ENCODE measurements around the gene RRAS2.
A peak's percentile ranks its signal among the peaks of the same experiment; 100 is the strongest.
"Not testable (repeated sequence)": the region's sequence is repeated elsewhere in the genome, so short reads cannot be mapped to it uniquely, and the experiment has no call there.

RRAS2 gene

GRCh38 chr11:14358729-14359439 is at the start of gene RRAS2:
TSS of gene RRAS2 (minus strand) at chr11:14359183. CDS start at chr11:14358870, 313 bp downstream.
- peak; percentile 81 for DNase-seq

GRCh38 chr11:14408612-14409011 is 49.6 kb upstream of the RRAS2 start:
- DNase-seq: no peak

- not testable (repeated sequence) for DNase-seq
These were observed 47.1 kb upstream of the RRAS2 start for GRCh38 chr11:14406116-14406515.

- DNase-seq: not testable (repeated sequence)
These were observed 44.5 kb upstream of the RRAS2 start for GRCh38 chr11:14403528-14403927.

- DNase-seq: no peak
These were observed 40.1 kb upstream of the RRAS2 start for GRCh38 chr11:14399087-14399486.

GRCh38 chr11:14396273-14396672 is 37.3 kb upstream of the RRAS2 start:
- no peak for DNase-seq

- DNase-seq: no peak
These were observed 34.9 kb upstream of the RRAS2 start for GRCh38 chr11:14393889-14394288.

GRCh38 chr11:14393129-14393528 is 34.1 kb upstream of the RRAS2 start:
- DNase-seq: no peak

GRCh38 chr11:14390669-14391068 is 31.7 kb upstream of the RRAS2 start:
- no peak for DNase-seq

GRCh38 chr11:14388352-14388751 is 29.4 kb upstream of the RRAS2 start:
- no peak for DNase-seq

GRCh38 chr11:14386895-14387480 is 28.0 kb upstream of the RRAS2 start:
- DNase-seq: no peak

- no peak for DNase-seq
These were observed 27.1 kb upstream of the RRAS2 start for GRCh38 chr11:14386081-14386480.

GRCh38 chr11:14384338-14384737 is 25.4 kb upstream of the RRAS2 start:
- DNase-seq: no peak

GRCh38 chr11:14381968-14382367 is 23.0 kb upstream of the RRAS2 start:
- DNase-seq: no peak

- peak; percentile 31 for DNase-seq
These were observed 22.1 kb upstream of the RRAS2 start for GRCh38 chr11:14380947-14381561.

GRCh38 chr11:14380125-14380936 is 21.3 kb upstream of the RRAS2 start:
- DNase-seq: no peak

GRCh38 chr11:14378171-14378570 is 19.2 kb upstream of the RRAS2 start:
- DNase-seq: no peak

- DNase-seq: no peak
These were observed 17.9 kb upstream of the RRAS2 start for GRCh38 chr11:14376920-14377319.

GRCh38 chr11:14374922-14375830 is 16.2 kb upstream of the RRAS2 start:
- DNase-seq: no peak

GRCh38 chr11:14373941-14374646 is 15.1 kb upstream of the RRAS2 start:
- DNase-seq: no peak

- DNase-seq: no peak
These were observed 13.0 kb upstream of the RRAS2 start for GRCh38 chr11:14372011-14372410.

- DNase-seq: no peak
These were observed 12.3 kb upstream of the RRAS2 start for GRCh38 chr11:14371249-14371648.

All from stimulated activated naive CD4-positive, alpha-beta T cell treated with Interleukin-2 at 50 U/mL for 16 hours (primary cell).